Activated CD4-positive, alpha-beta T cell treated with anti-CD3 and anti-CD28 coated beads for 4 hours (primary cell): ENCODE measurements around the gene KPNA1.
"Not testable (repeated sequence)": the region's sequence is repeated elsewhere in the genome, so short reads cannot be mapped to it uniquely, and the experiment has no call there.

Experiments used
- DNase-seq, 2 donors: peaks; one replicate each; pipeline ENCODE4 v3.0.0-alpha.2; 2020

Gene KPNA1

DNA sequence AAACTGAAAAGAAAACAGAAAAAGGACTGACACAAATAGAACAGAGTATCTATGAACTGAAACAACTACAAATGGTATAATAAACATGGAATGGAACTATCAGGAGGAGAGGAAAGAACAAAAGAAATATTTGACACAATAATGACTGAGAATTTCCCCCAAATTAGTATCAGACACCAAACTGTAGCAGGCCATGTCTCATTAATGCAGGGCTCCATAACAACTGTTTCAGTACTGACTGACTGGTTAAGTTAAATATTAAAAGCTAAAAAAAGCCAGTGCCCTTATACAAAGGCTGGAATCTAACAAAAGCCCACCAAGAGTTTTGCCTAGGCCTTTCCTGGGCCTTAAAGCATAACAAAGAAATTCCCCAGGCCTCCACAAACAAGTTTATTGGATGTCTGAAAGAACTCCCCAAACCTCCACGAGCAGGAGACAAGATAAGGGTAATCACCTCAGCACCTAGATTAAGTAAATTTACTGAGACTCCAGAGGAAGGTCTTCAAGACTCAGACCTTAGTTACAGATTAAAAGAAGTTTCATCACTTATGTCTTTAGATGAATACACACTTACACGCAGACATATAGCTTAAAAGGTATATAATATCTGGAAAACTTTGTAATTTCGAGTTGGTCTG, 45.7 kb downstream of the KPNA1 start:
- DNase-seq, result no peak

DNA sequence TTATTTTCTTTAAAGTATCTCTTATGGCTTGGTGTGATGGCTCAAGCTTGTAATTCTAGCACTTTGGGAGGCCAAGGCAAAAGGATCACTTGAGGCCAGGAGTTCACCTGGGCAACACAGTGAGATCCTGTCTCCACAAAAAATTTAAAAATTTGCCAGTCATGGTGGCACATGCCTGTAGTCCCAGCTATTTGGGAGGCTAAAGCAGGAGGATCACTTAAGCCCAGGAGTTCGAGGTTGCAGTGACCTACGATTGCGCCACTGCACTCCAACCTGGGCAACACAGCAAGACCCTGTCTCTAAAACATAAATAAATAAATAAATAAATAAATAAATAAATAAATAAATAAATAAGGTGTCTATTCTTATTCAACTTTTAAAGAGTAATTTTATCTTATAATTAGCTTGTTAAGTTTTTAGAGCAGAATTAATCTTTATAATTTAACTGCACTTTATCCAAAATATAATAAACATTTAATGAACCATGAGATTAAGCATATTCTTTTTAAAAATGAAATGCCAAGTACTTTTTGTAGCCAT, 48.0 kb downstream of the KPNA1 start:
- DNase-seq, result no peak

DNA sequence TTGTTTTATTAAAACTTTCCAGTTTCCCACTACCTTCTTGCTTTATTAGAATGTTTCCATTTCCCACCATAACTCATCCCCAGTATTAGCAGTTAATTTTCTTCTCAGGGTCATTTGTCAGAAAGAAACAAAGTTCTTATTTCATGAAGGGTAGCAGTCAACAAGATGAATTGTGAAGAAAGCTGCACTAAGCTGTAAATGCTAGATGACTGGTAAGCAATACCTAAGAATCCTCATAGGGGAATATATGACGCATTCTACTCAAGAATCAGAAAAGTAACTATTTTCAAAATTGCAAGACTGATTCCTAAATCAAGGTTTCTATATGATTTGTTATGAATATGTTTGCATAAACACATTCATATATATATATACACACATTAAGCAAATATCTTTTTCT, 50.1 kb downstream of the KPNA1 start:
- no peak for DNase-seq

DNA sequence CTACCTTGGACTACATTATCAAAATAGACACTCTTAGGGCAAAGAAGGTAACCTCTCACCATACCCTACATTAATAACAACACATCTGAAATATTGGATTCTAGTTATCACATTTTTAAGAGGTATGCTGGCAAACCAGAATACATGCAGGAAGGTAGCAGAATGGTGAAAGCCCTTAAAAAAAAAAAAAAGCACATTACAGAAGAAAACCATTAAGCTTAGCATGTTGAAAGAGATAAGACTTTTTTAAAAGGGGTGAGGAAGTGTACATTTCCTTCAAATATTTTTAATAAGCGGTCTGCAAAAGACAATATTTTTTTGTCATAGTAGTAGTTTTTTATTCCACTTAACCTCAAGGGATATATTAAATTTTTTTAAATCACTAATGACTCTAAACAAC, 52.3 kb downstream of the KPNA1 start:
- DNase-seq, result no peak

DNA sequence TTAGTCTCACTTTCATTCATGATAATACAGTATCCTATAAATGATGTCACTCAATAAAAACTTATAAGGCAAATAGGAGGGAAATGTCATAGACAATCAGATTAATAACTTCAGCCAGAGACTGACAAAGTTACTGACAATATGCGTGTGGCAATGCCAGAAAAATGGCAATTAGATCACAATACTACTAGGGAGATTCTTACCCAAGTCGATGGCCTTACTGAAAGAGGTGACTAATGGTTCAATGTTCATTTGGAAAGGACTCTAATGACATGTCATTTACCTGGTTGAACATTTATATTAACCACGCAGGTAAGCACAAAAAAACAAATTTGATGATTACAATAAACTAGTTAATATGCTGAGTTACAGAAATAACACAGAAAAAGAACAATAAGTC, 52.9 kb downstream of the KPNA1 start:
- DNase-seq, result no peak

DNA sequence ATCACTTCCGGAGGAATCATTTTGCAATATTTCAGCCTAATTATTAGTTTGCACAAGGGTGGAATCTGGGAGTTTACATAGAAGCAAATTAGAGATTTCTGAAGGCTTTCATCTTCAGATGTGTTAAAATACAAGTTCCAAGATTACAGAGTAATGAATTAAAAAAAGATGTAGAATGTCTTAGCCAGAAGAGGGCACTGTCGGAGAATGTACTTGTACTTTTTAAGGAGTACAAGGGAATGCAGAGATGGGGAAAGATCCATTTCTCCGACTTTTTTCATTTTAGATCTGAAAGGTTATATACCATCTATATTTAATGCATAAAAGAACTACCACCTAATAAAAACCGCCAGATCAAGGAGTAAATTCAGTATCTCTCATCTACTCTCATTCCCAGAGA, 55.7 kb downstream of the KPNA1 start:
- DNase-seq, result no peak

DNA sequence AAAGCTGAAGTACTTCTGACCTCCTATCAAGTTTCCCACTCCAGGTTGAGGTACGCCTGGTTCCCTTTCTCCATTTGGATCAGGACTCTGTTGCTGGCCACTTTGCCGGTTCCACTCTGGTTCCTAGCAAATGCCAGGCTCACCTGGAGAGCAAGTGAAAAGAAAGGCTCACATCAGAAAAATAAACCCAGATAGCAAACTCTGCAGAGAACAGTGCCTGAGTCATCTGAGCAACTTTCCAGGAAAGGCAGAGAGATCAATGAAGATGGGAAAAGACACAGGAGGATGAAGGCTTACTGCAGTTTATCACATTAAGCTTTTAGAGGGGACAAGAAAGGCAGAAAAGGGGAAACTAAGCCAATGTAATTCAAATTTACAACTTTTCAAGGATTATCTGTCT, 57.0 kb downstream of the KPNA1 start:
- no peak for DNase-seq

DNA sequence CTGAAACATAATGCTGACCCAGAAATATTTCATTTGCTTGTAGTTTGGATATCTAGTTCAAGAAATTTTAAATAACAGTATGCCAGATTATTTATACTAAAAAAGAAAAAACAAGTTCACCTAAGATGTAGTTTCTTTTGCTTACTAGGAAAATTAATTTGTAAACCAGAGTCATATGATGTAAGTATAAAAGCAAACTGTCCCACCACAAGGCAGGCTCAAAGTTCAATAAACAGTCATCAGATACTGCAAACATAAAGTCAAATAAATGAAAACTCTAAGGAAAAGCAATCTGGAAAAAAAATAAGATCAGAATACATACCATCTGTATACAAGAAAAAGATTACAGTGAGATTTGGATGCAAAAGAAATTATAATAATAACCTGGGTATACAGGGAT, 58.7 kb downstream of the KPNA1 start:
- DNase-seq, result no peak

DNA sequence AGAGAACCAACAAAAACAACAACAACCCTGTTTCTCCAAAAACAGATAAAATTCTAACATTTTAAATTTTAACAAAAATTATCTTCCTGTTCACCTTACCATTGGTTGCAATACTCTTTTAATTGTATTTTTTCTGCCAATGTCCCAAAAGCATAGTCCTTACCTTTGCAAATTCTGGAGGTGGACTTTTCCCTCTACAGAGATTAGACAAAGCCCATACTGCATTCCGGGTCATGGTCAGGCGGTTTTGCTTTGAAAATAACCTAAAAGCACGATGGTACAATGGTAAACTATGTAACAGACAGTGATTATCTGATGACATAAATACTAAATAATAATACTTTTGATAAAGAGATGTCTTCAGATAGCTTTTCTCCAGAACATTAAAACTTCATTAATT, 63.4 kb downstream of the KPNA1 start:
- no peak for DNase-seq

DNA sequence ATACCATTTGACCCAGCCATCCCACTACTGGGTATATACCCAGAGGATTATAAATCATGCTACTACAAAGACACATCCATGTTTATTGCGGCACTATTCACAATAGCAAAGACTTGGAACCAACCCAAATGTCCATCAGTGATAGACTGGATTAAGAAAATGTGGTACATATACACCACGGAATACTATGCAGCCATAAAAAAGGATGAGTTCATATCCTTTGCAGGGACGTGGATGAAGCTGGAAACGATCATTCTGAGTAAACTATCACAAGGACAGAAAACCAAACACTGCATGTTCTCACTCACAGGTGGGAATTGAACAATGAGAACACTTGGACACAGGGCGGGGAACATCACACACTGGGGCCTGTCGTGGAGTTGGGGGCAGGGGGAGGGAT, 66.5 kb downstream of the KPNA1 start:
- DNase-seq, result not testable (repeated sequence)

DNA sequence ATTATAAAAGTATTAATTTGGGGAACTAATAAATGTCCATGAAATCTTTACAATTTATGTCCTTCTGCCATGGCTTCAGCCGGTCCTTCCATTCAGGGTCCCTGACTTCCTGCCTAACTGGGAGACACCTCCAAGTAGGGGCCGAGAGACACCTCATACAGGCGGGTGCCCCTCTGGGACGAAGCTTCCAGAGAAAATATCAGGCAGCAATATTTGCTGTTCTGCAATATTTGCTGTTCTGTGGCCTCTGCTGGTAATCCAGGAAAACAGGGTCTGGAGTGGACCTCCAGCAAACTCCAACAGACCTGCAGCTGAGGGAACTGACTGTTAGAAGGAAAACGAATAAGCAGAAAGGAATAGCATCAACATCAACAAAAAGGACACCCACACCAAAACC, 70.2 kb downstream of the KPNA1 start:
- not testable (repeated sequence) for DNase-seq

DNA sequence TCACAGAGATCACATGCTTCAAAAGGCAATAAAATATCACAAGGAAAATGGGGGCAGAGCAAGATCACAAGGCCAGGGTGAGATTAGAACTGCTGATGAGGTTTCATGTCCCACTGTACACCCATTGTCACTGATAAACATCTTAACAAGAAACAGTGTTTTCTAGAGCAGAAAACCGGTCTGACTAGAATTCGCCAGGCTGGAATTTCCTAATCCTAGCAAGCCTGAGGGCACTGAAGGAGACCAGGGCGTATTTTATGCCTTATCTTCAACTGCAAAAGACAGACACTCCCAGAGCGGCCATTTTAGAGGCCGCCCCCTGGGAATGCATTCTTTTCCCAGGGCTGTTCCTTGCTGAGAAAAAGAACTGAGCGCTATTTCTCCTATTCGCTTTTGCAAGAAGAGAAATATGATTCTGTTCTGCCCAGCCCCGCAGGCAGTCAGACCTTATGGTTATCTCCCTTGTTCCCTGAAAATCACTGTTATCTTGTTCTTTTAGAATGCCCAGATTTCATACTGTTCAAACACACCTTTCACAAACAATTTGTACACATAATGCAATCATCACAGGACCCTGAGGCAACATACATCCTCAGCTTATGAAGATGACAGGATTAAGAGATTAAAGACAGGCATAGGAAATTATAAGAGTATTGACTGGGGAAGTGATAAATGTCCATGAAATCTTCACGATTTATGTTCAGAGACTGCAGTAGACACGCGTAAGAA, 70.8 kb downstream of the KPNA1 start:
- not testable (repeated sequence) for DNase-seq

DNA sequence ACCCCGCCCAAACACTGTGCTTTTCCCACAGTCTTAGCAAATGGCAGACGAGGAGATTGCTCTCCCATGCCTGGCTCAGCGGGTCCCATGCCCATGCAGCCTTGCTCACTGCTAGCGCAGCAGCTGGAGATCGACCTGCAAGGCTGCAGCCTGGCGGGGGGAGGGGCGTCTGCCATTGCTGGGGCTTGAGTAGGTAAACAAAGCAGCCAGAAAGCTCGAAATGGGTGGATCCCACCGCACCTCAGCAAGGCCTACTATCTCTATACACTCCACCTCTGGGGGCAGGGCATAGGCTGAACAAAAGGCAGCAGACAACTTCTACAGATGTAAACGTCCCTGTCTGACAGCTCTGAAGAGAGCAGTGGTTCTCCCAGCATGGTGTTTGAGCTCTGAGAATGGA, 71.6 kb downstream of the KPNA1 start:
- no peak for DNase-seq

DNA sequence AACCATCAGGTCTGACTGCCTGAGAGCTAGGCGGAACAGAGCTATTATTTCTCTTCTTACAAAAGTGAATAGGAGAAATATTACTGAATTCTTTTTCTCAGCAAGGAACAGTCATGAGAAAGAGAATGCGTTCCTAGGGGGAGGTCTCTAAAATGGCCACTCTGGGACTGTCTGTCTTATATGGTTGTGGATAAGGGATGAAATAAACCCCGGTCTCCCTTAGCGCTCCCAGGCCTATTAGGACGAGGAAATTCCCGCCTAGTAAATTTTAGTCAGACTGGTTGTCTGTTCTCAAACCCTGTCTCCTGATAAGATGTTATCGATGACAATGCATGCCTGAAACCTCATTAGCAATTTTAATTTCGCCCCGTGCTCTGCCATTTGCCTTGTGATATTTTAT, 78.8 kb downstream of the KPNA1 start:
- DNase-seq, result no peak

DNA sequence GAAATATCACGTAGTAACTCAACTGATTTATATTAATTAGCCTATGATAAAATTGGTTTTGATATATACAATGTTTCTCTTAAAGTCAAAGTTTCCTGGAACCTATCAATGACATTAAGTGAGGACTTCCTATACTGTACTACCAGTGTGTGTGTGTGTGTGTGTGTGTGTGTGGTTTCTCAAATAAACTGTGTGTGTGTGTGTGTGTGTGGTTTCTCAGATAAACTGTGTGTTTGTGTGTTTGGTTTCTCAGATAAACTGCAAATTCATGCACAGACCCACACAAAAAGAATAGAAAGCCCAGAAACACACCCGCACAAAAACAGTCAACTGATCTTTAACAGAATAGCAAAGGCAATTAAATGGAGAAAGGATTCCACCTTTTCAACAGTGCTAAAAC, 84.4 kb downstream of the KPNA1 start:
- DNase-seq, result no peak

DNA sequence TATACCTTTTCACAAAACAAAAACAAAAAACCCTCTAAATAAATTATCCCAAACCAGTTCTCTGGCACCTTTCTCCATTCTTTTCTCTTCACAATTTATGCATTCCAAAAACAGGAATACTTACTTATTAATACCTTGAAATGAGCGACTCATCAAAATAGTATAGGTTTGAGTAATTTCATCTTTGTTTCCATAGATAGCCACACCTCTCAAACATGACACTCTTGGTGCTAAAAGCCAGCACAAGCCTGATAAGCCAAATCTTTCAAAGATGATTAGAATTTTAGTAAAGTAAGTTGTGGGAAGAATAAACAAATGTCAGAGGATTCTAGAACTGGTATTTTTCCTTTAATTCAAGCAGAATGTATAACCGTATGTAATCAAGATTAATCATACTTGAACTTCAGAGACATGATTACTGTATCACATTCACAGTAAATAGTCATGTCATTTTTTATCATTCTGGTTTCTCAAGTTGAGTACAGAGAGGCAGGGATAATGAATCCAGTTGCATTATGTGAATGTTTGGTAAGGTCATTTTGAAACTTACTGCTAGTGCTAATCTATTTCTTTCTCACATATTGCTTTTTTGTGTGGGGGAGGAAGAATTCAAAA, 86.8 kb downstream of the KPNA1 start:
- DNase-seq, result no peak

DNA sequence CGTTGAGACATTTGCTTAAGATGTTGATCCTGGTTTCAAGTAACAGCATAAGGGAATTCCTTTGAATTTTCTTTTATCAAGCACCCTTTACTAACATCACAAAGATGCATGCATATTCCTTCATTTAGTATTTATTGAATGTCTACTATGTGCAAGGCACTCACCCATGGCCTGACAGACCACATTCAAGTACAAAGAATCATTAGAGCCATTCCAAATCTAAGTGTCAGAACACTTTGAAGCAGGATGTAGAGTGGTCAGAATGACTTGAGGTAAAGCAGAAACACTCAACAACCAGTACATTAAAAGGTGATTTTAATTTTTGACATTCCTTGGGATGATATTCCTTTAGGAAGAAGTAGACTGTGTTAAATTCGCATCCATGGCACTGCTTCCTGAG, 92.9 kb downstream of the KPNA1 start:
- DNase-seq, result no peak

DNA sequence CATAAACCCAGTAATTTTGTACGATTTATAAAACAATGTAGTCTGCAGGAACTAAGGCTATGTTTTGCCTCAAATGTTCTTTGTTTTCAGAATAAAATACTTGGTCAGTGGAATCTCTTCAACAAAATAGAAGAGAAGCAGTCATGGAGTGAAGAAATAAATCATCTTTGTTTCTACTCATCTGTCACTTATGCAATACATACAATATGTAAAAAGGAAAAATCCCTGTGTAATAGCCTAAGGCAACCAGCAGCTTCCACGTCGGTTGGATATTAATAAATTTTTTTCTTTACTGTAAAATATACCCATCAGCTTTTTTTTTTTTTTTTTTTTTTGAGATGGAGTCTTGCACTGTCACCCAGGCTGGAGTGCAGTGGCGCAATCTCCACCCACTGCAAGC, 93.6 kb downstream of the KPNA1 start:
- no peak for DNase-seq

DNA sequence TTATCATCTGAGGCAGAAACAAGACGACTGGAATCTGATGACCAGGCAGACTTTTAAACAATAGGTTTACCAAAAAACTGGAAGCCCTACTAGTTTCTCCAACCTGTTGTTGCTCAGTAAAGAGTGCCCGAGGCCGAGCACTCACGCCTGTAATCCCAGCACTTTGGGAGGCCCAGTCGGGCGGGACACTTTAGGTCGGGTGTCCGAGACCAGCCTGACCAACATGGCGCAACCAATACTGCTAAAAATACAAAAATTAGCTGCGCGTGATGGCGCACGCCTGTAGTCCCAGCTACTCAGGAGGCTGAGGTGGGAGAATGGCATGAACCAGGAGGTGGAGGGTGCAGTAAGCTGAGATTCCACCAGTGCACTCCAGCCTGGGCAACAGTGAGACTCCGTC, 97.8 kb downstream of the KPNA1 start:
- DNase-seq, result no peak

DNA sequence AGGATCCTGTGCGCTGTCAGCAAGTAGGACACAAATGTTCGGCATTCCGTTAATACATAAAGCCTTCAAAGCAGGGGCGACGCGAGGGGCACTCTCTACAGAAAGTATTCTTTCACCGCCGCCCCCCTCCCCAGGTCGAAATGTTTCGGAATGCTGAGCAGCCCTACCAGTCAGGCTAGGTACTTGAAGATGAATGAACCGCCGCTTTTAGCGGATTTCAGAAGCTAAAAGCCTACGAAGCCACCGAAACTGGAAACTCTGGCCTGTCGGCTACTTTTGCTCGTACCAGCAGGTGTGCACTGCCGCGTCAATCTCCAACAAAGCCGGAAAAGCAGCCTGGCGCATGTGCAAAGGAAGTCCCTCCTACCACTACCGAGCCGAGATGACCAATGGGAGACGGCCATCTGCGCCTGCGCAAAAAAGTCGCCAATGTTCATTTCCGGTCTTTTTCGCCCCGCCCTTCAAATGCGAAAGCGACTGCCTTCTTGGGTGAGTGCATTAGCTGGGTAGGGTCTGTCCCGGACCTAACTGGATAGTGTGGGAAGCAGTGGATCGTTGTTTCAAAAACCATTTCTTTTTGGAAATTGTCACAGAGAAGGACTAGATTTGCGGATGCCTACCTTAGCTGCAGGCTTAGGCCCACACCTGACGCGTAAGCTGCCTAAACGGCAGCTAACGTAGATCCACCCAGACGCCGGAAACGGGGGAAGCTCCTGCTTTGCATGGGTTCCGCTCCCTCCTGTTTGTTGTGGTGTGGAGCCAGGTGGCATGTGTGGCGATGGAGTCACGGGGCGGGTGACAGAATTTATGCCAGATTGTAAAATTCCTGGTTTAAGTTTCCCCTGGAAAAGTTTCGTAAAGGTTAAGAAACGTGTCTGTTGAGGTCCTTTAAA, 98.7 kb downstream of the KPNA1 start, which contains the start of gene WDR5B:
Gene WDR5B (minus strand): TSS at position 301 of the 893 bp plus-strand sequence. CDS start 534 bp downstream, outside the sequence.
- DNase-seq, result peak; percentile 99

DNA sequence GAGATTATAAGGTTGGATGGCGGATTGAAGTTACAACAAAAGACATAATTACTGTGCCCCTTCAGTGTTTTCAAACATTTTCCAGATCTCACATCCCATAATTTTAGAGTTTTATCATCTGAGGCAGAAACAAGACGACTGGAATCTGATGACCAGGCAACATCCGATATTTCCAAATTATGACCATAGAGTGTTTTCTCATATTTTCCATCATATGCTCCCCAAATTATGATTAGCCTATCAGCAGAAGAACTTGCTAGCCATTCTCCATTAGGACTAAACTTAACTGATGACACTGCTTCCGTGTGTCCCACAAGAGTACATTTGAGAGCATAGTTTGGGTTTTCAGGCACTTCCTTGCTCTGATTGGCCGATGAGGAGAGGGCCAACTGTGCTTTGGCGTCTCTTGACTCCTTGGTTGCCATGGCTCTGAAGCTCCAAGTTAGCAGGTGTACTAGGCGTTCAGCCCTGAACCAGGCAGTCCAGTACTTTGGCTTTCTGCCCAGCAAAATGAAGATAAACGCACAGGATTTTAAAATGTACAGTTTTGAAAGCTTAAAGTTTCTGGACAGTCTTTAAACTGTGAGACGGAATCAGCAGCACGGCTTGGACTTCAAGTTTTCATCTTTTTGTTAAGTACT, 99.5 kb downstream of the KPNA1 start:
- peak; percentile 23 to 28 for DNase-seq

DNA sequence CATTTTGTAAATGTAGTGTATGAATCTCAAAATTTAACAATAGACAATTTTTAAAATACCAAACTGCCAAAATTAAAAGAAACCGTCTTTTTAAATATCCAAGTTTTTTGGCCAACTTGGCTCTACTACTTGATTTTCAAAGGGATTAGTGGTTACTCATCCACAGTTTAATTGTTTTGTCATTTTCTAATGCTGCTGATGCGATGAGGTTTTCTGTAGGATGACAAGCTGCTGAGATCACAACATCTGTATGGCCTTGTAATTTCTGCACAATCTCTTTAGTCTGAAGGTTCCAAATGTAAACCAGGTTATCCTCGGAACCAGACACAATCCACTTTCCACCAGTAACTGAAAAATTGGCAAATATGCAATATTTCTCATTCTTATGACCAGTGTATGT, 100.3 kb downstream of the KPNA1 start:
- DNase-seq, result no peak

DNA sequence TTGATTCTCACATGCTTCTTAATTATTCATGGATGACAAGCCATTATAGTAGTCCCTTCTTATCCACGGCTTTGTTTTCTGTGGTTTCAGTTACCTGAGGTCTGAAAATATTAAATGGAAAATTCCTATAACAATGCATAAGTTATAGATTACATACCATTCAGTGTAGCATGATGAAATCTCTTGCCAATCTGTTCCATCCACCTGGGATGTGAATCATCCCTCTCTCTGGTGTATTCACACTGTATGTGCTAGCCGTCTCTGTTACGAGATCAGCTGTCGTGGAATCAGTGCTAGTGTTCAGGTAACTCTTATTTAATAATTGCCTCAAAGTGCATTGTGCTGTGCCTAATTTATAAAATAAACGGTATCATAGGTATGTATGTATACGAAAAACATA, 104.1 kb downstream of the KPNA1 start:
- DNase-seq, result no peak
